Left renal pelvis (tissue), 4 donors: ENCODE results near the gene CMIP. TPM values are rescaled to one million over a fixed set of nuclear protein-coding genes. Genes with fewer than 3 reads are reported as not detected.

Source experiments
- DNase-seq, 4 donors: peaks; one replicate each; pipeline ENCODE4 v3.0.0-alpha.2; 2013; ENCODE audit warnings: low read depth in 4 of 4, low spot score in 3 of 4
- polyA plus RNA-seq, 4 donors: library from polyadenylated mRNA; unstranded; fragments of 120-200 nt; gene quantifications; one replicate each; pipeline ENCODE4 v1.2.1, GENCODE V29; 2013; ENCODE audit not compliant: insufficient read length in 4 of 4

Gene CMIP
- polyA plus RNA-seq, 4 donors: 24.0 to 48.3 (median 42.0) TPM

GRCh38 chr16:81748476-81749198 is 304.0 kb downstream of the CMIP start:
- no peak for DNase-seq

GRCh38 chr16:81752225-81752875 is 307.7 kb downstream of the CMIP start:
- DNase-seq: no peak

- DNase-seq: no peak
Measured at GRCh38 chr16:81752876-81753227, 308.2 kb downstream of the CMIP start.

- no peak for DNase-seq
Measured at GRCh38 chr16:81754858-81755257, 310.2 kb downstream of the CMIP start.

- no peak for DNase-seq
Measured at GRCh38 chr16:81755915-81756614, 311.5 kb downstream of the CMIP start.

- DNase-seq: no peak
Measured at GRCh38 chr16:81756615-81757356, 312.2 kb downstream of the CMIP start.

GRCh38 chr16:81758376-81758775 is 313.8 kb downstream of the CMIP start:
- no peak for DNase-seq

Other genes starting within 250 kb of the CMIP start
- 1 to 10 TPM in 3 of 4 donors, not detected in 1; 2.0 to 2.6 (median 2.5) TPM for gene BCO1, start 206.1 kb upstream of the CMIP start, polyA plus RNA-seq
- gene GAN, start 129.8 kb upstream of the CMIP start, polyA plus RNA-seq: 1 to 10 TPM; 1.9 to 3.2 (median 2.7) TPM